Naive B cell (primary cell): Measurements from ENCODE around the gene CBX2. TPM values are rescaled to one million over a fixed set of nuclear protein-coding genes. Genes with fewer than 3 reads are reported as not detected.

Experiments used
- ATAC-seq, 2 donors: fragments of 150-1000 bp; cut with Tn5 transposase; 2 replicates each; pipeline ENCODE4 v1.10.0; 2021; ENCODE audit warnings: low read depth in 2 of 2, mild to moderate bottlenecking in 2 of 2, moderate library complexity in 2 of 2
- DNase-seq: peaks from one replicate; pipeline ENCODE4 v3.0.0; 2022
- H3K27ac Mint-ChIP-seq, 6 donors: one replicate each; pipeline ENCODE4 v1.8.0; 2020 to 2022; ENCODE audit warnings: mild to moderate bottlenecking in 6 of 6, mixed read lengths in 6 of 6, moderate library complexity in 5 of 6, inconsistent platforms in 2 of 6
- H3K27me3 Mint-ChIP-seq, 3 donors: one replicate each; pipeline ENCODE4 v1.8.0; 2021 to 2022; ENCODE audit warnings: mixed read lengths in 3 of 3, mild to moderate bottlenecking in 1 of 3
- H3K36me3 Mint-ChIP-seq, 2 donors: one replicate each; pipeline ENCODE4 v1.8.0; 2020 to 2022; ENCODE audit warnings: mixed read lengths in 2 of 2, inconsistent platforms in 1 of 2, mild to moderate bottlenecking in 1 of 2
- H3K4me1 Mint-ChIP-seq, 3 donors: one replicate each; pipeline ENCODE4 v1.8.0; 2020 to 2022; ENCODE audit warnings: mixed read lengths in 3 of 3, inconsistent platforms in 1 of 3, mild to moderate bottlenecking in 1 of 3, moderate library complexity in 1 of 3
- H3K4me3 Mint-ChIP-seq, 8 donors: one replicate each; pipeline ENCODE4 v1.8.0; 2020 to 2022; ENCODE audit warnings: mild to moderate bottlenecking in 8 of 8, mixed read lengths in 8 of 8, moderate library complexity in 8 of 8, inconsistent platforms in 2 of 8
- H3K9me3 Mint-ChIP-seq, 7 donors: one replicate each; pipeline ENCODE4 v1.8.0; 2020 to 2022; ENCODE audit warnings: mixed read lengths in 7 of 7, mild to moderate bottlenecking in 5 of 7, inconsistent platforms in 2 of 7, moderate library complexity in 1 of 7
- polyA plus RNA-seq, 6 donors: library from polyadenylated mRNA; unstranded; fragments of 300-500 nt; fragmentation: Illumina TruSeq; gene quantifications; one replicate each; pipeline ENCODE4 v1.2.3, GENCODE V29; 2021; ENCODE audit warnings: low read depth in 6 of 6

Gene CBX2
- polyA plus RNA-seq, 6 donors from 2014 or later = 0.09 TPM; not detected in 5

GRCh38 chr17:79811868-79812352, 34.0 kb downstream of the CBX2 start:
- ATAC-seq (no peak), DNase-seq (no peak)
- Mint-ChIP-seq H3K36me3 (peaks cover 0 to 5% of the 10 kb centered on the region in 2 donors), H3K4me1 (peaks cover 13 to 29% (median 27%) of the 10 kb centered on the region in 3 donors), H3K4me3 (peak overlapping the region; percentile 52 to 86 (median 70)), H3K27ac (peak overlapping the region in 5 of 6 donors; percentile 44 to 97 (median 88)), H3K9me3 (peaks cover 0 to 5% (median 0%) of the 10 kb centered on the region in 7 donors), H3K27me3 (peaks cover 41 to 62% (median 60%) of the 10 kb centered on the region in 3 donors)

DNA sequence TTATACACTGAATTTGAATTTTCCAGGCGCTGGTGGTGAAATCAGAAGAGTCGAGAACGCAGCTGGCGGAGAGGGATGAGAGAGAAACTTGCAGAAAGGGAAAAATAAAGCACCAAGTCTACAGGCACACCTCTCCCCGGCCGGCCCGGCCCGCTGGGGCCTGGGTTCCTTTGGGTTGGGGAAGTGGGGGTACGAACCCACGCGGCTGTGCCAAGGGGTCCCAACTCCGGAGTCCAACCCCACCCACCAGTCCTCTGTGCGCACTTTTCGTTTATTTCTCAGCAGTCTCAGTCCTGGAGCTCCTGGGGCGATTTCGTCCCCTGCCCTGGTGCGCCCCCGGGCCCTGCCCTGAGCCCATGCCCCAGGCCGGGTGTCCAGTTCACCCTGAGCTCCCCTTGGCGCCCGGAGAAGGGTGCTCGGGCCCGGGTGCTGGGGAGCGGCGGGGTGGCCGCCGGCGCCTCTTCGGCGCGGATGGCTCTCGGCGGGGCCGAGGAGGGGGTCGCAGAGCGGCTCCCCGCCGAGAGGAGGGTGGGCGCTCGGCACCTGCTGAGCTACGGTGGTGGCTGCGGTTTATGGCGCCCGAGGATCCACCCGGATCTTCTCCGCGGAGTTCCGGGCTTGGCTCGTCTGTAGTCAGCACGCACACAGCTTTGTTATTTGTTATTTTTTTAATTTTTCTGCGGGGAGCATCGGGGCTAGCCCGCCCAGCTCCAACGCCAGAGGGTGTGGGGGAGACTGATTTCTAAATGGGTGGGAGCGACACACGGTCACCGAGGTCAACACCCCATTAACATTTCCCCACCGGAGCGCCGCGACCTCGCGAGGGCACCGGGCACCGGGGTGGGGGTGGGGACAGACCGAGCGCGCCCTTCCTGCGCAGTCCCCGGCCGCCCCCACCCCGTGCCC, 34.7 kb downstream of the CBX2 start:
- ATAC-seq = no peak
- peaks cover 0 to 5% (median 0%) of the 10 kb centered on the region in 7 donors for H3K9me3 Mint-ChIP-seq
- H3K27ac Mint-ChIP-seq = peak overlapping the region in 5 of 6 donors; percentile 44 to 97 (median 88)
- peaks cover 13 to 29% (median 23%) of the 10 kb centered on the region in 3 donors for H3K4me1 Mint-ChIP-seq
- peaks cover 40 to 62% (median 60%) of the 10 kb centered on the region in 3 donors for H3K27me3 Mint-ChIP-seq
- H3K36me3 Mint-ChIP-seq = peaks cover 0 to 5% of the 10 kb centered on the region in 2 donors
- DNase-seq = no peak
- H3K4me3 Mint-ChIP-seq = peak overlapping the region; percentile 54 to 86 (median 76)

GRCh38 chr17:79813297-79814126, 35.6 kb downstream of the CBX2 start:
- no peak for ATAC-seq
- H3K27me3 Mint-ChIP-seq = peaks cover 42 to 62% (median 58%) of the 10 kb centered on the region in 3 donors
- peaks cover 0 to 5% of the 10 kb centered on the region in 2 donors for H3K36me3 Mint-ChIP-seq
- no peak for DNase-seq
- peak overlapping the region in 2 of 6 donors; percentile 65 to 69 for H3K27ac Mint-ChIP-seq
- H3K4me1 Mint-ChIP-seq = peaks cover 13 to 29% (median 23%) of the 10 kb centered on the region in 3 donors
- peak overlapping the region in 6 of 8 donors; percentile 16 to 75 (median 62) for H3K4me3 Mint-ChIP-seq
- peaks cover 0 to 5% (median 0%) of the 10 kb centered on the region in 7 donors for H3K9me3 Mint-ChIP-seq

- ATAC-seq = no peak
- no peak for DNase-seq
- Mint-ChIP-seq H3K27ac (peak overlapping the region in 4 of 6 donors; percentile 33 to 91 (median 67)), H3K27me3 (peaks cover 43 to 61% (median 58%) of the 10 kb centered on the region in 3 donors), H3K4me3 (peak overlapping the region; percentile 52 to 88 (median 70)), H3K4me1 (peaks cover 10 to 22% (median 16%) of the 10 kb centered on the region in 3 donors), H3K9me3 (peaks cover 0 to 5% (median 0%) of the 10 kb centered on the region in 7 donors), H3K36me3 (peaks cover 0 to 5% of the 10 kb centered on the region in 2 donors)
These were observed 36.4 kb downstream of the CBX2 start for GRCh38 chr17:79814127-79814973.

- H3K27me3 Mint-ChIP-seq = peaks cover 50 to 60% (median 59%) of the 10 kb centered on the region in 3 donors
- peak; percentile 20 to 22 for ATAC-seq
These were observed 37.3 kb downstream of the CBX2 start for GRCh38 chr17:79814974-79815835.

GRCh38 chr17:79815836-79816461, 38.0 kb downstream of the CBX2 start:
- Mint-ChIP-seq H3K9me3 (peaks cover 0 to 3% (median 0%) of the 10 kb centered on the region in 7 donors), H3K27me3 (peaks cover 52 to 67% (median 66%) of the 10 kb centered on the region in 3 donors), H3K4me1 (peaks cover 7 to 20% (median 15%) of the 10 kb centered on the region in 3 donors), H3K27ac (peak overlapping the region in 4 of 6 donors; percentile 20 to 93 (median 68)), H3K36me3 (peaks cover 0 to 5% of the 10 kb centered on the region in 2 donors), H3K4me3 (peak overlapping the region in 6 of 8 donors; percentile 26 to 80 (median 59))
- DNase-seq (no peak), ATAC-seq (no peak)

More at GRCh38 chr17:79814974-79815835, 37.3 kb downstream of the CBX2 start:
- peaks cover 0 to 5% (median 0%) of the 10 kb centered on the region in 7 donors for H3K9me3 Mint-ChIP-seq
- H3K36me3 Mint-ChIP-seq = peaks cover 0 to 5% of the 10 kb centered on the region in 2 donors
- no peak overlapping the region for H3K27ac Mint-ChIP-seq
- DNase-seq = no peak
- peak overlapping the region in 1 of 8 donors; percentile 74 for H3K4me3 Mint-ChIP-seq
- H3K4me1 Mint-ChIP-seq = peaks cover 10 to 22% (median 15%) of the 10 kb centered on the region in 3 donors

- Mint-ChIP-seq H3K9me3 (no peaks in the 10 kb centered on the region), H3K36me3 (peaks cover 0 to 5% of the 10 kb centered on the region in 2 donors), H3K4me3 (no peak overlapping the region), H3K27me3 (peaks cover 55 to 77% (median 76%) of the 10 kb centered on the region in 3 donors), H3K27ac (no peak overlapping the region), H3K4me1 (peaks cover 7% of the 10 kb centered on the region in 3 donors)
- ATAC-seq (no peak), DNase-seq (no peak)
These were observed 40.2 kb downstream of the CBX2 start for GRCh38 chr17:79818026-79818758.

DNA sequence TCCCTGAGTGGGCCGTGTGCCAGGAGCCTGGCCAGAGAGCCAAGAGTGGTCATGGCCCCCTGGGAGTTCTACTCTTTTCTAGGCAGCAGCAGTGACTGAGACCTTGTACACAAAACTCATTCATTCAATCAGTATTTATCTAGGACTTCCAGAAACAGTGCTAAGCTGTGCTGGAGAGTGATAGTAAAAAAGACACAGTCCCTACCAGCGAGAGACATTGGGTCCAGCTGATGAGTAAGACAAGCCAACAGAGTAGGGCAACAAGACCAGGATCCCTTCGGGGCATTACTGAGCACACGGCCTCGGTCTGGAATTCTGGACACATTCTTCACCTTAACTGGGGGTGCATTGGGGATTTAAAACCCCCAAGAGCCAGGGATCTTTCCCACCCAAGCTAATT, 41.1 kb downstream of the CBX2 start:
- no peak for ATAC-seq
- no peak overlapping the region for H3K27ac Mint-ChIP-seq
- no peak for DNase-seq
- H3K36me3 Mint-ChIP-seq = peaks cover 0 to 5% of the 10 kb centered on the region in 2 donors
- H3K4me1 Mint-ChIP-seq = peaks cover 6 to 7% (median 7%) of the 10 kb centered on the region in 3 donors
- H3K4me3 Mint-ChIP-seq = no peak overlapping the region
- H3K9me3 Mint-ChIP-seq = no peaks in the 10 kb centered on the region
- H3K27me3 Mint-ChIP-seq = peaks cover 55 to 81% (median 77%) of the 10 kb centered on the region in 3 donors

- DNase-seq (no peak), ATAC-seq (no peak)
- peaks cover 0 to 6% of the 10 kb centered on the region in 2 donors for H3K36me3 Mint-ChIP-seq
- peaks cover 59 to 81% (median 77%) of the 10 kb centered on the region in 3 donors for H3K27me3 Mint-ChIP-seq
- H3K9me3 Mint-ChIP-seq = peaks cover 0 to 4% (median 0%) of the 10 kb centered on the region in 7 donors
- H3K4me3 Mint-ChIP-seq = peak overlapping the region in 1 of 8 donors; percentile 41
- H3K27ac Mint-ChIP-seq = no peak overlapping the region
- H3K4me1 Mint-ChIP-seq = peaks cover under 1 to 4% (median 2%) of the 10 kb centered on the region in 3 donors
These were observed 41.8 kb downstream of the CBX2 start for GRCh38 chr17:79819534-79820276.

DNA sequence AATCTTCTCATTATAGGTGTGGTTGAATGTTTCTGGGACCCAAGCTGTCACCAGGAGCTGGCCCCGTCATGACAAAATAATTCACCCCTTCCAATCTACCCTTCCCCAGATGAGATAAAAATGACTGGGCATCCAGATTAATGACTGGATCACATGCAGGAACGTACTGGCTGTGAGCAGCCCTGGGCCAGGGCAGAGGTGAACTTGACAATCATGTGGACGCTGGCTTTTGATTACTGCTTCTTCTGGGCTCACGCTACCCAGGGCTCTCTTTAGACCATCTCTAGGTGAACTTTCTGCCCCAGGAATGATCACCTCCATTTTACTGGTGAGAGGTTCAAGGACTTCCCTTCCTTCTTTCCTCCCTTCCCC, 43.0 kb downstream of the CBX2 start:
- Mint-ChIP-seq H3K4me1 (peaks cover 4 to 7% (median 5%) of the 10 kb centered on the region in 3 donors), H3K4me3 (no peak overlapping the region), H3K27ac (no peak overlapping the region), H3K27me3 (peaks cover 68 to 82% (median 81%) of the 10 kb centered on the region in 3 donors), H3K36me3 (peaks cover 0 to 8% of the 10 kb centered on the region in 2 donors), H3K9me3 (peaks cover 0 to 4% (median 0%) of the 10 kb centered on the region in 7 donors)
- DNase-seq (no peak), ATAC-seq (no peak)
